ENCODE measurements around the gene GPR37L1. TPM values are rescaled to one million over a fixed set of nuclear protein-coding genes. Genes with fewer than 3 reads are reported as not detected.

The GPR37L1 gene
- total RNA-seq, 6 donors from 2014 or later, result under 0.01 to 0.07 (median 0.03) TPM; not detected in 3

GRCh38 chr1:202152399-202152798, 29.7 kb downstream of the GPR37L1 start:
- DNase-seq (no peak), ATAC-seq (ENCODE audit: low FRiP score in 2 of 2) (no peak)
- no peak overlapping the region for H3K27ac ChIP-seq
- no peak overlapping the region for H3K4me3 ChIP-seq
- H3K4me1 ChIP-seq, result peaks cover 8 to 18% (median 11%) of the 10 kb centered on the region in 4 donors
- WGBS, 2 donors, result 85 to 90% methylated on average over 10 of the region's 10 CpGs
- no peaks in the 10 kb centered on the region for H3K9me3 ChIP-seq
- no peaks in the 10 kb centered on the region for H3K27me3 ChIP-seq
- no peak for TF ChIP-seq CTCF (IDR thresholded peaks at IDR 0.05)
- H3K36me3 ChIP-seq, result no peaks in the 10 kb centered on the region

DNA sequence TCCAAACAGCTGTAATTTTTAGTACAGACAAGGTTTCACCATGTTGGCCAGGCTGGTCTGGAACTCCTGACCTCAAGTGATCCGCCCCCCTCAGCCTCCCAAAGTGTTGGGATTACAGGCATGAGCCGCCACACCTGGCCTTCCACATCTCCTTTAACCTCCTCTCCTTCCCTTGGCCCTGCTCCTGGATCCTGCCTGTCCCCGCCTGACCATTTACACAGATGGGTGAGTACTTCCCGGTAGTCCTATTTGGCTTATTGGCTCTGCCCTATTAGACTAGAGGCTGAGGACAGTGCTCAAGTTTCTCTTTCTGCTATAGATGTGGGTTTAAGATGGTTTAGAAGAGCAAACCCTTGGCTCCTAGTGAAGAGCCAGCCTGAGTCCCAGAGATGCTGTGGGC, 30.6 kb downstream of the GPR37L1 start:
- 90 to 98% methylated on average over 4 of the region's 4 CpGs for WGBS, 2 donors
- no peaks in the 10 kb centered on the region for H3K9me3 ChIP-seq
- no peak for DNase-seq
- TF ChIP-seq EP300 (IDR thresholded peaks at IDR 0.05) (no peak), POLR2A (IDR thresholded peaks at IDR 0.05) (no peak), CTCF (IDR thresholded peaks at IDR 0.05) (no peak), POLR2AphosphoS5 (IDR thresholded peaks at IDR 0.05) (no peak)
- H3K36me3 ChIP-seq, result no peaks in the 10 kb centered on the region
- H3K27ac ChIP-seq, result no peak overlapping the region
- no peak overlapping the region for H3K4me3 ChIP-seq
- peaks cover 8 to 18% (median 11%) of the 10 kb centered on the region in 4 donors for H3K4me1 ChIP-seq
- ATAC-seq (ENCODE audit: low FRiP score in 2 of 2), result no peak
- no peaks in the 10 kb centered on the region for H3K27me3 ChIP-seq

- H3K9me3 ChIP-seq, result no peaks in the 10 kb centered on the region
- DNase-seq, result no peak
- no peaks in the 10 kb centered on the region for H3K27me3 ChIP-seq
- H3K27ac ChIP-seq, result no peak overlapping the region
- H3K4me1 ChIP-seq, result peaks cover 8 to 18% (median 11%) of the 10 kb centered on the region in 4 donors
- no peaks in the 10 kb centered on the region for H3K36me3 ChIP-seq
- TF ChIP-seq POLR2AphosphoS5 (IDR thresholded peaks at IDR 0.05) (no peak), POLR2A (IDR thresholded peaks at IDR 0.05) (no peak), EP300 (IDR thresholded peaks at IDR 0.05) (no peak), CTCF (IDR thresholded peaks at IDR 0.05) (no peak)
- WGBS, 2 donors, result 81 to 89% methylated on average over 8 to 10 of the region's 10 CpGs
- no peak overlapping the region for H3K4me3 ChIP-seq
- ATAC-seq (ENCODE audit: low FRiP score in 2 of 2), result no peak
Measured at GRCh38 chr1:202154148-202154765, 31.5 kb downstream of the GPR37L1 start.

GRCh38 chr1:202154766-202155477, 32.2 kb downstream of the GPR37L1 start:
- Histone ChIP-seq H3K4me1 (peaks cover 8 to 19% (median 12%) of the 10 kb centered on the region in 4 donors), H3K36me3 (no peaks in the 10 kb centered on the region), H3K27me3 (no peaks in the 10 kb centered on the region), H3K9me3 (no peaks in the 10 kb centered on the region), H3K4me3 (no peak overlapping the region), H3K27ac (no peak overlapping the region)
- TF ChIP-seq POLR2AphosphoS5 (IDR thresholded peaks at IDR 0.05) (no peak), EP300 (IDR thresholded peaks at IDR 0.05) (no peak), CTCF (IDR thresholded peaks at IDR 0.05) (peak; percentile 29 to 54 (median 34)), POLR2A (IDR thresholded peaks at IDR 0.05) (no peak)
- 40 to 46% methylated on average over 11 of the region's 11 CpGs for WGBS, 2 donors
- ATAC-seq (ENCODE audit: low FRiP score in 2 of 2) (peak; percentile 69 to 75), DNase-seq (peak in 1 of 2 donors; percentile 84)
